Measurements from ENCODE around the gene RNF181.

RNF181 gene

GRCh38 chr2:85549826-85550225 lies 45.7 kb upstream of the RNF181 start:
- H3K4me3 ChIP-seq (ENCODE audit: low read length): no peak overlapping the region
- no peak for TF ChIP-seq CTCF (conservative IDR thresholded peaks at IDR 0.05; ENCODE audit: low read depth, low read length)
- no peak for DNase-seq (ENCODE audit: low read depth)

- H3K4me3 ChIP-seq (ENCODE audit: low read length): no peak overlapping the region
- TF ChIP-seq CTCF (conservative IDR thresholded peaks at IDR 0.05; ENCODE audit: low read depth, low read length): no peak
- DNase-seq (ENCODE audit: low read depth): no peak
Observed at GRCh38 chr2:85550486-85550885, 45.1 kb upstream of the RNF181 start.

GRCh38 chr2:85551698-85552678 lies 43.6 kb upstream of the RNF181 start:
- peak; percentile 93 for TF ChIP-seq CTCF (conservative IDR thresholded peaks at IDR 0.05; ENCODE audit: low read depth, low read length)
- DNase-seq (ENCODE audit: low read depth): no peak
- H3K4me3 ChIP-seq (ENCODE audit: low read length): no peak overlapping the region

- no peak overlapping the region for H3K4me3 ChIP-seq (ENCODE audit: low read length)
- DNase-seq (ENCODE audit: low read depth): no peak
- no peak for TF ChIP-seq CTCF (conservative IDR thresholded peaks at IDR 0.05; ENCODE audit: low read depth, low read length)
Observed at GRCh38 chr2:85553184-85553583, 42.4 kb upstream of the RNF181 start.

- TF ChIP-seq CTCF (conservative IDR thresholded peaks at IDR 0.05; ENCODE audit: low read depth, low read length): no peak
- DNase-seq (ENCODE audit: low read depth): no peak
- H3K4me3 ChIP-seq (ENCODE audit: low read length): no peak overlapping the region
Observed at GRCh38 chr2:85554980-85555612, 40.4 kb upstream of the RNF181 start.

- no peak overlapping the region for H3K4me3 ChIP-seq (ENCODE audit: low read length)
- no peak for TF ChIP-seq CTCF (conservative IDR thresholded peaks at IDR 0.05; ENCODE audit: low read depth, low read length)
- no peak for DNase-seq (ENCODE audit: low read depth)
Observed at GRCh38 chr2:85557130-85557529, 38.4 kb upstream of the RNF181 start.

Measured in retinal pigment epithelial cell (primary cell).